GM21423 (cell line): Measurements from ENCODE around the gene GRPR.
A peak's percentile ranks its signal among the peaks of the same experiment; 100 is the strongest.
"Not testable (repeated sequence)": the region's sequence is repeated elsewhere in the genome, so short reads cannot be mapped to it uniquely, and the experiment has no call there.

Experiments
- ATAC-seq: cut with Tn5 transposase; IDR thresholded peaks from one replicate; pipeline ENCODE4 v1.9.1; 2021; ENCODE audit warnings: mild to moderate bottlenecking, moderate library complexity; ENCODE audit not compliant: unreplicated experiment

GRPR gene

GRCh38 chrX:16137416-16138107 lies 14.2 kb downstream of the GRPR start:
- peak; percentile 70 for ATAC-seq

GRCh38 chrX:16138108-16138427 lies 14.7 kb downstream of the GRPR start:
- ATAC-seq: peak; percentile 33

DNA sequence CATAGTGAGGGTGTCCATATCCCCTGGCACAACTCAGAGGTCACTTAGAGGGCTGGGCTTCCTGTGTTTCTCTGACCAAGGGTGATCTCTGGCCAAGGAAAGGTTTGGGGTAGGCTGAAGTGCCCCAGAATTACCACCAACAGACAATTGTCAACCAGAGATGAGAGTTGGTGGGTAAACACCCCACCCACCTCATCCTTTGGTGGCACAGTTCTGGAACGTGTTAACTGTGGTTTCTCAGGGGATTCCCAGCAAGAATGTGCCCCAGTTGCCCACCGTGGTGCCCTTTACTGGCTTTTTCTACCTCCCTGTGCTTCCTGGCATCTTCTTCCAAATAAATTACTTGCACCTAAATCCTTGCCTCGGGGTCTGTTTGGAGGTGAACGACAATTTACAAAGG lies 17.1 kb downstream of the GRPR start:
- ATAC-seq: no peak

DNA sequence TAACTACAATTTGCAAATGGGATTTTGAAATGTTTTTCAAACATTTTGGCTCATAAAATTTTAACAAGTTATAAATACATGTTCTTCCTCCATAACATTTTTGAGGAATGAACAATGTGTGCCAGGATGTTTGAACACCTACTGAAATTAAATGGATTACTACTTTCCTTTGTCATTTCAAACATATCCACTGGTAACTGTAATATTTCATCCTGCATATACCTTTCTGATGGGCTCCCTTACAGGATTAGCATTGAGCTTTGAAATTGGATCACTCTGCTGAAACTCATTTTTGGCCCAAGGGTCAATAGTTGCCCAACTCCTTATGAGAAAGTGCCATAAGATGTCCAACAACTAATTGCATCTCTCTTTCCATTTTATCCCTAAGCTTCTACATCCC lies 17.6 kb downstream of the GRPR start:
- ATAC-seq: no peak

GRCh38 chrX:16141422-16142245 lies 18.3 kb downstream of the GRPR start:
- no peak for ATAC-seq

DNA sequence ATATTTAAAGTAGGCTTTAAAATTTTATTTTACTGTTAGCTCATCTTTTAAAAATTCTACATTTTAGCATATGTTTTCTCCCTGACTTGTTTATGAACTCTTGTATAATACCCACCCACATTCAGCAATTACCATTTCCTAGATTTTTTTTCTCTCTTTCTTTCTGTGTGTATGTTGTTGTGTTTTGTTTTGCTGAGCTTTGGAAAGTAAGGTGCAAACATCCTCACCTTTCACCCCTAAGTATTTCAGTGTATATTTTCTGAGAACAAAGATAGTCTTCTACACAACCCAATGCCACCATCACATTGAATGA lies 18.8 kb downstream of the GRPR start:
- no peak for ATAC-seq

- ATAC-seq: no peak
Measured at GRCh38 chrX:16143968-16144367, 20.6 kb downstream of the GRPR start.

DNA sequence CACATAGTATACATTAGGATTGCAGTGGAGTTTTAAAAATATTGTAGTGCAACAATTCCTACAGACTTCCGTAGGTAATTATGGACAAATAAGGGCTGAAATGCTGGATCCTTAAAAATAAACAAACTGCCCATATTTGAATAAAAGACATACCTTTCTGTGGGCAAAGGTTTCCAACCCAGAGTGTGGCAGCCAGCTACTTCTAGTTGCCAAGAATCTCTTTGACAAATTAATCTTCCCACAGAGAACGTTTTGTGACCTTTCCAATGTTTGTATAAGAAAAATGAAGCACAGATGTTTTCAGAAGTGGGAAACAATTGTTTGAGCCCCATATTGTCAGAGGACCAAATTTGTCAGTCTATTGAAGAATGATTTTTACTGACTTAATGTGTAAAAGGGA lies 21.1 kb downstream of the GRPR start:
- ATAC-seq: no peak

DNA sequence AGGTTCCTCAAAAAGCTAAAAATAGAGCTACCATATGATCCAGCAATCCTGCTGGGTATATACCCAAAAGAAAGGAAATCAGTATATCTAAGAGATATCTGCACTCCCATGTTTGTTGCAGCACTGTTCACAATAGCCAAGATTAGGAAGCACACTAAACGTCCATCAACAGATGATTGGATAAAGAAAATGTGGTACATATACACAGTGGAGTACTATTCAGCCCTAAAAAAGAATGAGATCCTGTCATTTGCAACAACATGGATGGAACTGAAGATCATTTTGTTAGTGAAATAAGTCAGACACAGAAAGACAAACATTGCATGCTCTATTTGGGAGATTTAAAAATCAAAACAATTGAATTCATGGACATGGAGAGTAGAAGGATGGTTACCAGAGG lies 21.7 kb downstream of the GRPR start:
- ATAC-seq: not testable (repeated sequence)

- ATAC-seq: no peak
Measured at GRCh38 chrX:16145656-16146055, 22.3 kb downstream of the GRPR start.

DNA sequence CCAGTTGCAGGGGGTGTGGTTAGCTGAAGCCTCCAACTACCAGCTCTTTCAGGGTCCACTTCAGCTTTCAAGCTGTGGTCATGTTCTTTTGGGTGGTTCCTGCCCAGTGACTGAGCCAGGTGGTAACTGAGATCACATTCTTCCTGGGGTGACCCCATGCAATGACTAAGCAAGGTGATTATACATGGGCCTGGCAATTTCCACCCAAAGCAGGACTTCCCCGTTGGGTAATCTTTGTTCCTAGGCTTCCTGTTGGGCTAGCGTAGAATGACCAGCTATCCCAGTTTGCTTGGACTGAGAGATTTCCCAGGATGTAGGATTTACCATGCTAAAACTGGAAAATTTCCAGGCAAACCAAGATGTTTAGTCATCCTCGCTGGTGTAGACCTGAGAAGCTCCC lies 25.5 kb downstream of the GRPR start:
- ATAC-seq: no peak

DNA sequence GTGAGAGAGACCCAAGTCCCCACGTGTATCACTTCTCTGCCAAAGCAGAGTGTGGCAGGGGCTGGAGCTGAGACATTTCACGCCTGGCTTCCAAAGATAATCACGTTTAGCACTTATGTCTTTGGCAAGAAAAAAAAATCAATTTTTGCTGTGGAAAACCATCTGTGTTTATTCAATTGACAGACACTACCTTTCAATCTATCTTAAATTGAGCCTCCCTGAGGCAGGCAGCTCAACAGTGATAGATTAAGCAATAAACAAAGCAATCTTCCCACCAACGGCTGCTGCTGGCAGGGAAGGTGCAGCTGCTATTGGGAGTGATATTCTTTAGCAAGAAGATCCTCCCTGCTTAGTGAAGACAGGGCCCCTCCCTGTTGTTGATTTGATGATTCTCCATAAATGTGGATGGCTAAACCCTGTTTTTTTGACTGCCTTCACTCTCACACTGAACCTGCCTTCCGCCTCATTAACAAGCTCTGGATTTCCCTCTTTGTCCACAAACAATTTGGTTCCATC lies 32.3 kb downstream of the GRPR start:
- ATAC-seq: no peak

DNA sequence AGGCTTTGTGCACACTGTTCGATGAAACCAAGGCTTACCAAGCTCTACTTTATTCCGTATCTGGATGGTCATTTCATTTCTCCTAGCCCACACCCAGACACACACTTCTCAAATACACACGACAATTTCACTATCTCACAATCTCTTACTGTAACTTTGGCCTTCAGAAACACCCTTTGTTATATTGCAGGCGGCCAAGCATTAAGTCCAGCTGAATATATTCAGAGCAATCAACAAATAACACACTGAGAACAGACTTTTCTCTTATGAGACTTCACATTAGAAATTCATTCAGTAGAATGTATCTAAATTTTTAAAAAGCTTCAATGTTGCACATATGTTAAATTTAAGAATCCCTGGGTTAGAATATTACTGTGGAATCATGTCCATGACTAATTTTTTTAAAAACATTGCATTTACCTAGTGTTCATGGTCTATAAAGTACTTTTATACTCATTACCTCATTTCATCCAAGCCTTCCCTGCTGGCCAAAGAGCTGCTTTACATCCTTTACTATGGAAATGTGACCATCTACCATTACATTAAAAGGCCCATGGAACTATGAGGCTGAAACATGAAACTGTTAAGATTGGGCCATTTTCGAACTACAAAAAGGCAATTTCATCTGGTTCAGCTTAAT lies 33.4 kb downstream of the GRPR start:
- no peak for ATAC-seq

DNA sequence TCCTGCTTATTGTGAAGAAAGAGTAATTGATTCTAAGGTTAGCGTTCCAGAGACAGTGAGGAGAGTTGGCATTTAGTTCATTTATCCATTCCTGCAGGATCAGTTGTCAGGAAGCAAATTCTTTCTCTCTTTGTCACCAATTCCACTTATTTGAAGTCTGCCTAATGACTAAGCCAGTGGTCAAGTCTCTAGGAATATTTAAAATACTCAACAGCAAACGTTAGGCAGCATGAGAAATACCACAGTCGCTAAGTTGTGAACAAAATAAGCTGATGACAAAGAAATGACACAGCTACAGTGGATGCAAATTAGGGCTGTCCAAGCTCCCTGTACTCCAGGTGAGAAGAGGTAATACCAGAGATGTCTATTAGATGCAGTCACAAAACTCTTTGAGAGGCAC lies 37.4 kb downstream of the GRPR start:
- ATAC-seq: no peak

GRCh38 chrX:16161173-16161572 lies 37.8 kb downstream of the GRPR start:
- ATAC-seq: not testable (repeated sequence)

- ATAC-seq: no peak
Measured at GRCh38 chrX:16162391-16162790, 39.0 kb downstream of the GRPR start.

- ATAC-seq: no peak
Measured at GRCh38 chrX:16164748-16165147, 41.4 kb downstream of the GRPR start.

GRCh38 chrX:16167181-16167580 lies 43.8 kb downstream of the GRPR start, which contains the start of gene MAGEB17:
Gene MAGEB17 (plus strand): TSS chrX:16167481. CDS start chrX:16170383, 2,902 bp downstream.
- ATAC-seq: no peak

GRCh38 chrX:16171039-16171438 lies 47.7 kb downstream of the GRPR start:
- no peak for ATAC-seq

DNA sequence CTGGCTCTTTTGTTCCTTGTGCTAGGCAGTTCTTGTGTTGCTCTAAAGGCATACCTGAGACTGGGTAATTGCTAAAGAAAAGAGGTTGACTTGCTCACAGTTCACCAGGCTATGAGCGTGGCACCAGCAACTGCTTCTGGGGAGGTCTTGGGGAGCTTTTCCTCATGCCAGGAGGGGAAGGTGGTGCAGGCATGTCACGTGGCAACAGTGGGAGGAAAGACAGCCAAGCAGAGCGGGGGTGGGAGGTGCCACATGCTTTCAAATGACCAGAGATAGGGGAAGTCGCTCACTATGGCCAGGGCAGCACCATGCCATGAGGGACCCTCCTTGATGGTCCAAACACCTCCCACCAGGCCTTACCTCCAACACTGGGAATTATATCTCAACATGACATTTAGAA lies 48.6 kb downstream of the GRPR start:
- ATAC-seq: no peak

- no peak for ATAC-seq
Measured at GRCh38 chrX:16172391-16172790, 49.0 kb downstream of the GRPR start.
